OCI-LY7 (cell line): ENCODE results near the gene CCNK.

Source experiments
- CTCF ChIP-seq: fragments of 200-600 bp; sonication (generic); conservative IDR thresholded peaks from 2 replicates; pipeline ENCODE4 v1.5.1; 2014; ENCODE audit warnings: mild to moderate bottlenecking, antibody characterized with exemption, low read length, moderate library complexity, mixed read lengths
- EZH2phosphoT487 ChIP-seq: fragments of 200-600 bp; sonication (generic); IDR thresholded peaks from 2 replicates; pipeline ENCODE4 v1.6.1; 2018; ENCODE audit warnings: low read depth, borderline replicate concordance, mild to moderate bottlenecking, mixed run types, antibody characterized with exemption, low read length, moderate library complexity, mixed read lengths

GRCh38 chr14:99532310-99532709, 51.1 kb downstream of the CCNK start:
- no peak for TF ChIP-seq CTCF
- no peak for TF ChIP-seq EZH2phosphoT487
